Tibial nerve (tissue), 4 donors: ENCODE measurements around the gene TMEM59. TPM values are rescaled to one million over a fixed set of nuclear protein-coding genes. Genes with fewer than 3 reads are reported as not detected.
"Not testable (repeated sequence)": the region's sequence is repeated elsewhere in the genome, so short reads cannot be mapped to it uniquely, and the experiment has no call there.

Source experiments
- DNase-seq, 2 donors: peaks; one replicate each; pipeline ENCODE4 v3.0.0-alpha.2; 2019; ENCODE audit warnings: low spot score in 2 of 2
- H3K27ac ChIP-seq, 4 donors: fragments of 200-600 bp; sonication (generic) in 3 of 4; one replicate each; pipeline ENCODE4 v1.5.1; 2017 to 2019; ENCODE audit warnings: mild to moderate bottlenecking in 1 of 4
- H3K27me3 ChIP-seq, 2 donors: fragments of 200-600 bp; sonication (generic) in 1 of 2; one replicate each; pipeline versions ENCODE4 v1.5.1 to v1.6.0; 2017 to 2019
- H3K36me3 ChIP-seq, 3 donors: fragments of 200-600 bp; sonication (generic); one replicate each; pipeline ENCODE4 v1.5.1; 2018 to 2019
- H3K4me1 ChIP-seq, 4 donors: fragments of 200-600 bp; sonication (generic) in 3 of 4; one replicate each; pipeline ENCODE4 v1.5.1; 2017 to 2019
- H3K4me3 ChIP-seq, 4 donors: fragments of 200-600 bp; sonication (generic) in 3 of 4; one replicate each; pipeline ENCODE4 v1.5.1; 2017 to 2019; ENCODE audit warnings: mild to moderate bottlenecking in 1 of 4, moderate library complexity in 1 of 4
- H3K9me3 ChIP-seq, 4 donors: fragments of 200-600 bp; sonication (generic) in 3 of 4; one replicate each; pipeline ENCODE4 v1.5.1; 2017 to 2019
- EP300 ChIP-seq, 2 donors: sonication (generic); formaldehyde crosslinking; IDR thresholded peaks; one replicate each; pipeline ENCODE4 v1.6.1; 2017; ENCODE audit warnings: antibody characterized with exemption in 2 of 2, mild to moderate bottlenecking in 1 of 2
- POLR2A ChIP-seq, 2 donors: fragments of 450-650 bp; IDR thresholded peaks; one replicate each; pipeline ENCODE4 v1.6.1; 2017; ENCODE audit warnings: antibody characterized with exemption in 2 of 2, mild to moderate bottlenecking in 2 of 2, moderate library complexity in 2 of 2
- whole genome bisulfite sequencing, 2 donors: methylation state at CpG; one replicate each; pipeline ENCODE4 v1.1.5; 2018; 5-methylcytosine and 5-hydroxymethylcytosine counted together
- total RNA-seq, 4 donors: library from RNA; depleted of rRNA; stranded (reverse); fragments of >200 nt; gene quantifications; one replicate each; pipeline ENCODE4 v1.1.0, GENCODE V29; 2016
- TF ChIP-seq, protein P1 (sequence below), 5 experiments: fragments of 200-600 bp in 3 of 5; fragments of 450-650 bp in 2 of 5; sonication (generic) in 3 of 5; IDR thresholded peaks; one replicate each; pipeline ENCODE4 v1.5.1; 2016 to 2019; ENCODE audit warnings: antibody characterized with exemption in 5 of 5, mild to moderate bottlenecking in 3 of 5, moderate library complexity in 2 of 5

The TMEM59 gene
- total RNA-seq, 4 donors from 2014 or later = 145 to 304 (median 189) TPM

DNA sequence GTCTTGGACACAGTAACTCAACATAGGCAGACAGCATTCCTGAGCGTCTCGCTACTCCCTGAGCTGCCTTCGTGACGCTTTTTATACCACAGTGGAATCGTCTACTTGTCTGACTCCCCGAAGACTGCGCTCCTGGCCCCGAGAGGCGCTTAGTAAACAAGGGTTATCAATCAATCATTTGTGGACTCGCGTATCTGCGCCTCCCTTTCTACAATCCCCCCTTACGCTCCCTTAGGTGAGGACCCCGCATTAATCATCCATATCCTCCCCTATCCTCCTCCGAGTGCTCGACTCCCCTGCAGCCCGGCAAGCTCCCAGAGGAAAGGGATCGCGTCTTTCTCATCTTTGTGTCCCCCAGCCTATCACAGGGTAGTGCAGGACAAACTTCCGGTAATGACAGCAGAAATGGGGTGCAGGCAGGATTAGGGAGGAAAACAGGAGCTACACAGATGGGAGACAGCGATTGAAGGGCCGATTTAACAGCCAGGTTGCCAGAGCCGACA is 522 bp downstream of the TMEM59 start:
- no peaks in the 10 kb centered on the region for H3K27me3 ChIP-seq
- 0 to 1% methylated on average over 20 to 23 of the region's 23 CpGs for WGBS, 2 donors
- TF ChIP-seq, protein P1, sequence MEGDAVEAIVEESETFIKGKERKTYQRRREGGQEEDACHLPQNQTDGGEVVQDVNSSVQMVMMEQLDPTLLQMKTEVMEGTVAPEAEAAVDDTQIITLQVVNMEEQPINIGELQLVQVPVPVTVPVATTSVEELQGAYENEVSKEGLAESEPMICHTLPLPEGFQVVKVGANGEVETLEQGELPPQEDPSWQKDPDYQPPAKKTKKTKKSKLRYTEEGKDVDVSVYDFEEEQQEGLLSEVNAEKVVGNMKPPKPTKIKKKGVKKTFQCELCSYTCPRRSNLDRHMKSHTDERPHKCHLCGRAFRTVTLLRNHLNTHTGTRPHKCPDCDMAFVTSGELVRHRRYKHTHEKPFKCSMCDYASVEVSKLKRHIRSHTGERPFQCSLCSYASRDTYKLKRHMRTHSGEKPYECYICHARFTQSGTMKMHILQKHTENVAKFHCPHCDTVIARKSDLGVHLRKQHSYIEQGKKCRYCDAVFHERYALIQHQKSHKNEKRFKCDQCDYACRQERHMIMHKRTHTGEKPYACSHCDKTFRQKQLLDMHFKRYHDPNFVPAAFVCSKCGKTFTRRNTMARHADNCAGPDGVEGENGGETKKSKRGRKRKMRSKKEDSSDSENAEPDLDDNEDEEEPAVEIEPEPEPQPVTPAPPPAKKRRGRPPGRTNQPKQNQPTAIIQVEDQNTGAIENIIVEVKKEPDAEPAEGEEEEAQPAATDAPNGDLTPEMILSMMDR (IDR thresholded peaks at IDR 0.05) = no peak
- TF ChIP-seq POLR2A (IDR thresholded peaks at IDR 0.05) (no peak), EP300 (IDR thresholded peaks at IDR 0.05) (no peak)
- peaks cover 0 to 11% (median 0%) of the 10 kb centered on the region in 3 donors for H3K36me3 ChIP-seq
- H3K4me1 ChIP-seq = peaks cover 0 to 68% (median 38%) of the 10 kb centered on the region in 4 donors
- peak overlapping the region; percentile 59 to 82 (median 76) for H3K4me3 ChIP-seq
- peak in 1 of 2 donors; percentile 20 for DNase-seq
- peak overlapping the region; percentile 79 to 96 (median 96) for H3K27ac ChIP-seq
- H3K9me3 ChIP-seq = no peaks in the 10 kb centered on the region

DNA sequence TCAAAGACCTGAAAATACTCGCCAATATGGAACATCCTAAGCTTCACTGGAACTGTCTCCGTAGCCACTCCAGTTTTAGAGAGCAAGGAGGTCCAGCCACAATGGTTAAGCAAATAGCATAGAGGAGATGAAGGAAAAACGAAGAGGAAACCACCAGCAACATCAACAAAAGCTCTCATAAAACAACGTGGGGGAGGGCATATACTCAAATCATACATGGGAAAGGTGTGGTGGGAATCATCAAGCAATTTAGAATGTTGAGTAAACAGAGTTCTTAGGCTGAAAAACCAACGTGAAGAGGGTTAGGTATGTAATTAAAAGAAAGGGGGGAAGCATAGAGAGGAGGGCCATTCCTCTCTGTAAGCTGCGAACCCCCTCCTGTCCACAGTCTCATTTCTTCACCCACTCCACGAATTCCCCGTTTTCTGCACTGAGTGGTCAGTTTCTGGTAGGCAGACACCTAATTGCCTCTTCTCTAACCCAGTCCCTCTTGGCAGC is 1.0 kb downstream of the TMEM59 start:
- Histone ChIP-seq H3K9me3 (no peaks in the 10 kb centered on the region), H3K27me3 (no peaks in the 10 kb centered on the region), H3K27ac (peak overlapping the region; percentile 79 to 96 (median 96)), H3K36me3 (peaks cover 0 to 11% (median 0%) of the 10 kb centered on the region in 3 donors), H3K4me3 (peak overlapping the region; percentile 59 to 82 (median 76)), H3K4me1 (peaks cover 0 to 73% (median 39%) of the 10 kb centered on the region in 4 donors)
- no peak for DNase-seq
- WGBS, 2 donors = 2 to 3% methylated on average over 8 of the region's 8 CpGs
- TF ChIP-seq EP300 (IDR thresholded peaks at IDR 0.05) (no peak), POLR2A (IDR thresholded peaks at IDR 0.05) (no peak)
- TF ChIP-seq, protein P1 (IDR thresholded peaks at IDR 0.05) = no peak

DNA sequence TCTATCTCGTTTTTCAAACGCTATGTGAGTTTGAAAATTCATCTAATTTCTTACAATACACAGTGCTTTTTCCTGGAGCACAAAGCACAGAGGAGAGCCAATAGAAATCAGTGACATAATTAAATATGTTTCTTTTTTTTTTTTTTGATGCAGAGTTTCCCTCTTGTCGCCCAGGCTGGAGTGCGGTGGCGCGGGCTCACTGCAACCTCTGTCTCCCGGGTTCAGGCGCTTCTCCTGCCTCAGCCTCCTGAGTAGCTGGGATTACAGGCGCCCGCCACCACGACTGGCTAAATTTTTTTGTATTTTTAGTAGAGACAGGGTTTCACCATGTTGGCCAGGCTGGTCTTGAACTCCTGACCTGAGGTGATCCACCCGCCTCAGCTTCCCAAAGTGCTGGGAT is 2.6 kb downstream of the TMEM59 start:
- 95 to 96% methylated on average over 12 of the region's 12 CpGs for WGBS, 2 donors
- not testable (repeated sequence) for H3K4me3 ChIP-seq, H3K27me3 ChIP-seq, H3K36me3 ChIP-seq, DNase-seq, H3K9me3 ChIP-seq, H3K27ac ChIP-seq
- peaks cover 0 to 84% (median 39%) of the 10 kb centered on the region in 4 donors for H3K4me1 ChIP-seq

DNA sequence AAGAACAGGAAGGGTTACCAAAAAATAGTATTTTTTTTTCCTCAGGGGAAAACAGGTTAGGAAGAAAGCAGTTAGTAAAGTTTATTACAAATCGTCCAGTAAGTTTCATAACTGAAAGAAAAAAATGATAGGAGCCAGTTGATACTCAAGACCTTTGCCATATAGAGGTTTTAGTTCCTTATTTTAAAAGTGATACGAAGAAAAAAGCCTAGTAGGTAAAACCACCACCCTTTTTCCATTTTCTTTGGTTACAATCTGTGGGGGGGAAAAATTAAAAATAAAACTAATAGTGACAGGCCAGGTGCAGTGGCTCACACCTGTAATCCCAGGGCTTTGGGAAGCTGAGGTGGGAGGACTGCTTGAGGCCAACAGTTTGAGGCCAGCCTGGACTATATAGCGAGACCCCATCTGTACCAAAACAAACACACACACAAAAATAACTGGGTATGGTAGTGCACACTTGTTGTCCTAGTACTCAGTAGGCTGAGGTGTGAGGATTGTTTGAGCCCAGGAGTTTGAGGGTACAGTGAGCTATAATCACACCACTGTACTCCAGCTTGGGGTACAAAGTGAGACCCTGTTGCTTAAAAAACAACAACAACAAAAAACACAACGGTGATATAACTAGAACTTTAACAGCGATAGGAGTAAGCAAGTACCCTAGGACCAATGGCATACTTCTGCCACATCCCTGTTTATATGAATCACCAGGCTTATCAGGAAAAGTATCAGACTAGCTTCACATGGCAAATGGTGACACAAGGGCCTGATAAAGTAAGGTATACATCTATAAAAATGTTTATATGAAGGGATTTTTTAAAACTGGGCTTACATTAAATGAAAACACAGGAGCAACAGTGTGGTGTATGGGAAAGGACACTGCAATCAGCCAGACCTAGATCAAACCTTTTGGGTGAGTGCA is 5.4 kb downstream of the TMEM59 start:
- no peaks in the 10 kb centered on the region for H3K9me3 ChIP-seq
- WGBS, 2 donors = 76% methylated on average over 5 of the region's 5 CpGs

DNA sequence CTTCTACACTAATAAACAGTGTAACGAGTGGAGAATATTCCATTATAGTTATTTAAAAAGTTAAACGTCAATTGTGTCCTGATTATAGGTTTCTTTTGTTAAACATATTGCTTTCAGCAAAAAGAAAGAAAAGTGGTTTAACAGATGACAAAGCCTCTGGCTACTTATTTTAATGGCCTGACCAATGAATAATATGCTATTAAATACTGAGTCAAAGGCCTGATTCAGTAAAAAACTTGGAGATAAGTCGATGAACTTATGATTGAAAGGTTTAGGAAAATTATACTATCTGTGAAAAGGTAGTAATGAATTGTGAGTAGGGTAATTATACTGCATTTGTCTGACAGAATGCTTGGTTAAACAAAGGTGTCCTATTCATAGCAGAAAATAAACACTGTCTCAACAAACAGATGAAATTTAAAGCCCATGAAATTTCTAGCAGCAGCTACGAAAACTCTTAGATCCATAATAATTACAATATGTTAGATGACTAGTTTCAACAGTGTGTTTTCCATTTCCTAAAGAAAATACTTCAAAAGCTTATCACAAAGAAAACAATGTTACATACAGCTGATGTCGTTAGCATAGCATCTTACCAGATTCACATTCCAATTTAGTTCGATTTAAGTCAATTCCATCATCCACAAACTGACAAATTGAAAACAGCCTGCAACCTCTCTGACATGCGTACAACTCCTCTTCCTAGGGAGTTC is 6.2 kb downstream of the TMEM59 start:
- Histone ChIP-seq H3K4me3 (no peak overlapping the region), H3K27ac (no peak overlapping the region), H3K4me1 (peaks cover 0 to 72% (median 25%) of the 10 kb centered on the region in 4 donors), H3K36me3 (peaks cover 0 to 26% (median 7%) of the 10 kb centered on the region in 3 donors), H3K9me3 (no peaks in the 10 kb centered on the region), H3K27me3 (no peaks in the 10 kb centered on the region)
- no peak for DNase-seq
- TF ChIP-seq POLR2A (IDR thresholded peaks at IDR 0.05) (no peak), EP300 (IDR thresholded peaks at IDR 0.05) (no peak)
- TF ChIP-seq, protein P1 (IDR thresholded peaks at IDR 0.05) = no peak
- 48 to 54% methylated on average over 7 of the region's 7 CpGs for WGBS, 2 donors

More for the DNA sequence above, 5.4 kb downstream of the TMEM59 start:
- Histone ChIP-seq H3K36me3 (peaks cover 0 to 18% (median under 1%) of the 10 kb centered on the region in 3 donors), H3K4me3 (no peak overlapping the region), H3K4me1 (peaks cover 0 to 75% (median 28%) of the 10 kb centered on the region in 4 donors), H3K27ac (no peak overlapping the region), H3K27me3 (no peaks in the 10 kb centered on the region)
- no peak for DNase-seq
- TF ChIP-seq POLR2A (IDR thresholded peaks at IDR 0.05) = no peak
- TF ChIP-seq, protein P1 (IDR thresholded peaks at IDR 0.05) = no peak
- TF ChIP-seq EP300 (IDR thresholded peaks at IDR 0.05) = no peak
